A549 (cell line): Measurements from ENCODE around the gene BFSP1.

Experiments
- CBX8 ChIP-seq: fragments of 200-600 bp; sonication (generic); IDR thresholded peaks from 2 replicates; pipeline ENCODE4 v1.6.1; 2016
- CHD4 ChIP-seq: fragments of 200-600 bp; sonication (generic); IDR thresholded peaks from 2 replicates; pipeline ENCODE4 v1.6.1; 2016; ENCODE audit warnings: antibody characterized with exemption, mild to moderate bottlenecking, borderline replicate concordance
- CTCF ChIP-seq: fragments of >200 bp; sonication (Bioruptor Twin); formaldehyde crosslinking; IDR thresholded peaks from 3 replicates; pipeline ENCODE4 v1.5.1; 2016
- E2F6 ChIP-seq: IDR thresholded peaks from 2 replicates; pipeline ENCODE4 v1.6.1; 2012; ENCODE audit warnings: low read depth, borderline replicate concordance
- ESRRA ChIP-seq: fragments of 150-350 bp; IDR thresholded peaks from 2 replicates; pipeline ENCODE4 v1.6.1; 2014; ENCODE audit warnings: mild to moderate bottlenecking, low read length, borderline replicate concordance

GRCh38 chr20:17565169-17565845 is 34.1 kb upstream of the BFSP1 start:
- TF ChIP-seq CBX8 = no peak
- TF ChIP-seq CTCF = no peak
- no peak for TF ChIP-seq CHD4
- no peak for TF ChIP-seq E2F6
- no peak for TF ChIP-seq ESRRA
